COR-L47 (cell line): ENCODE results near the gene STAT1.
"Not testable (repeated sequence)": the region's sequence is repeated elsewhere in the genome, so short reads cannot be mapped to it uniquely, and the experiment has no call there.

Source experiments
- DNase-seq: peaks from one replicate; lab custom pipeline; 2025; lab: John Stamatoyannopoulos, UW

The STAT1 gene

GRCh38 chr2:191006997-191007783 is 6.8 kb downstream of the STAT1 start:
- no peak for DNase-seq

GRCh38 chr2:191006297-191006696 is 7.7 kb downstream of the STAT1 start:
- DNase-seq = no peak

GRCh38 chr2:191003405-191004309 is 10.3 kb downstream of the STAT1 start:
- DNase-seq = no peak

- DNase-seq = no peak
These were observed 12.3 kb downstream of the STAT1 start for GRCh38 chr2:191001624-191002023.

- DNase-seq = no peak
These were observed 12.9 kb downstream of the STAT1 start for GRCh38 chr2:191001032-191001431.

GRCh38 chr2:190999949-191000665 is 13.9 kb downstream of the STAT1 start:
- DNase-seq = no peak

GRCh38 chr2:190999058-190999457 is 14.9 kb downstream of the STAT1 start:
- DNase-seq = no peak

GRCh38 chr2:190997526-190998113 is 16.4 kb downstream of the STAT1 start:
- DNase-seq = no peak

- DNase-seq = no peak
These were observed 17.0 kb downstream of the STAT1 start for GRCh38 chr2:190996947-190997346.

- peak; percentile 3 for DNase-seq
These were observed 17.5 kb downstream of the STAT1 start for GRCh38 chr2:190996338-190996946.

- DNase-seq = not testable (repeated sequence)
These were observed 18.7 kb downstream of the STAT1 start for GRCh38 chr2:190995315-190995714.

GRCh38 chr2:190994148-190994547 is 19.8 kb downstream of the STAT1 start:
- no peak for DNase-seq

GRCh38 chr2:190993292-190993643 is 20.7 kb downstream of the STAT1 start:
- no peak for DNase-seq

- no peak for DNase-seq
These were observed 23.8 kb downstream of the STAT1 start for GRCh38 chr2:190990132-190990531.

- no peak for DNase-seq
These were observed 25.1 kb downstream of the STAT1 start for GRCh38 chr2:190988910-190989309.

- no peak for DNase-seq
These were observed 26.0 kb downstream of the STAT1 start for GRCh38 chr2:190987938-190988337.

GRCh38 chr2:190987116-190987515 is 26.9 kb downstream of the STAT1 start:
- no peak for DNase-seq

- peak; percentile 66 for DNase-seq
These were observed 27.6 kb downstream of the STAT1 start for GRCh38 chr2:190986221-190986953.

GRCh38 chr2:190984595-190984994 is 29.4 kb downstream of the STAT1 start:
- DNase-seq = no peak

GRCh38 chr2:190982262-190983034 is 31.5 kb downstream of the STAT1 start:
- no peak for DNase-seq
